ENCODE results near the gene SPRED3.

GRCh38 chr19:38386300-38386970, 2.1 kb upstream of the SPRED3 start:
- no peak for TF ChIP-seq CTCF (IDR thresholded peaks at IDR 0.05; ENCODE audit: borderline replicate concordance, extremely low read depth, low read length, poor library complexity, severe bottlenecking)
- no peak for TF ChIP-seq EZH2 (IDR thresholded peaks at IDR 0.05; ENCODE audit: borderline replicate concordance, low read depth, low read length, severe bottlenecking)

Measured in DND-41 (cell line).